Muscle of leg (tissue), 16 donors: ENCODE data around the gene APOB. TPM values are rescaled to one million over a fixed set of nuclear protein-coding genes. Genes with fewer than 3 reads are reported as not detected.
A peak's percentile ranks its signal among the peaks of the same experiment; 100 is the strongest.

Experiments
- DNase-seq: peaks from one replicate; pipeline ENCODE4 v3.0.0; 2013
- H3K27ac ChIP-seq: one replicate; pipeline ENCODE4 v1.5.1; 2013; ENCODE audit warnings: mild to moderate bottlenecking, low read length, control low read depth
- H3K27me3 ChIP-seq: one replicate; pipeline ENCODE4 v1.6.1; 2013; ENCODE audit warnings: low read length; ENCODE audit not compliant: control insufficient read depth, insufficient read depth
- H3K36me3 ChIP-seq: one replicate; pipeline ENCODE4 v1.6.1; 2013; ENCODE audit warnings: low read length; ENCODE audit not compliant: control insufficient read depth, insufficient read depth
- H3K4me1 ChIP-seq: one replicate; pipeline ENCODE4 v1.6.1; 2013; ENCODE audit warnings: low read length; ENCODE audit not compliant: control insufficient read depth, insufficient read depth
- H3K4me3 ChIP-seq: one replicate; pipeline ENCODE4 v1.5.1; 2013; ENCODE audit warnings: low read length, control low read depth
- H3K9me3 ChIP-seq: replicated peaks from 2 replicates; pipeline ENCODE4 v1.6.1; 2013; ENCODE audit warnings: low read depth, low read length; ENCODE audit not compliant: control insufficient read depth
- WGBS: methylation state at CpG from one replicate; pipeline ENCODE4 v1.1.5; 2013; ENCODE audit warnings: missing lambda C conversion rate; ENCODE audit not compliant: insufficient coverage; 5-methylcytosine and 5-hydroxymethylcytosine counted together
- long read RNA-seq, 11 donors: transcript quantifications; one replicate each; lab custom pipeline, GENCODE V29; 2026
- polyA plus RNA-seq, 8 donors: library from polyadenylated mRNA; unstranded; fragments of 120-200 nt; gene quantifications; one replicate each; pipeline versions ENCODE4 v1.2.1 to v1.2.3, GENCODE V29; 2013; ENCODE audit warnings: inconsistent platforms in 1 of 8, low replicate concordance in 1 of 8; ENCODE audit not compliant: insufficient read length in 8 of 8, insufficient read depth in 1 of 8
- total RNA-seq: library from RNA; stranded (reverse); fragments of 120-200 nt; gene quantifications from one replicate; pipeline ENCODE4 v1.2.4, GENCODE V29; 2013

The APOB gene
- total RNA-seq (0.35 TPM), polyA plus RNA-seq (10 to 100 TPM in 1 of 8 donors, 1 to 10 TPM in 2, under 1 TPM in 5; 0.05 to 51.3 (median 0.21) TPM)
- long read RNA-seq, donor 1: 0 reads
- long read RNA-seq, donor 2: 0 reads
- long read RNA-seq, donor 3: 0 reads
- long read RNA-seq, donor 4: 0 reads
- long read RNA-seq, donor 5: 0 reads
- long read RNA-seq, donor 6: 0 reads
- long read RNA-seq, donor 7: 0 reads
- long read RNA-seq, donor 8: 0 reads
- long read RNA-seq, donor 9: 0 reads
- long read RNA-seq, donor 10: 0 reads
- long read RNA-seq, donor 11: 0 reads

- DNase-seq: peak; percentile 8
- WGBS: 14% methylated on average over 51 of the region's 51 CpGs
- H3K9me3 ChIP-seq: no peaks in the 10 kb centered on the region
- H3K27me3 ChIP-seq: peaks cover 33% of the 10 kb centered on the region
- H3K36me3 ChIP-seq: no peaks in the 10 kb centered on the region
- no peak within 1 kb of the TSS for H3K4me3 ChIP-seq
- H3K4me1 ChIP-seq: peaks cover 5% of the 10 kb centered on the region
- H3K27ac ChIP-seq: no peak within 1 kb of the TSS
These were observed at the start of gene APOB for GRCh38 chr2:21043744-21044532. TSS of gene APOB (minus strand) at chr2:21044073. CDS start at chr2:21043945, 128 bp downstream.

GRCh38 chr2:21092308-21092869 is 48.5 kb upstream of the APOB start:
- Histone ChIP-seq H3K9me3 (no peaks in the 10 kb centered on the region), H3K36me3 (no peaks in the 10 kb centered on the region)
- WGBS: 86% methylated on average over 2 of the region's 3 CpGs

GRCh38 chr2:21084401-21084800 is 40.5 kb upstream of the APOB start:
- WGBS: no CpG with 5 or more reads among the region's 4 CpGs
- Histone ChIP-seq H3K9me3 (no peaks in the 10 kb centered on the region), H3K27me3 (no peaks in the 10 kb centered on the region), H3K36me3 (no peaks in the 10 kb centered on the region), H3K27ac (no peak overlapping the region), H3K4me3 (no peak overlapping the region), H3K4me1 (no peaks in the 10 kb centered on the region)
- no peak for DNase-seq

More at GRCh38 chr2:21092308-21092869, 48.5 kb upstream of the APOB start:
- DNase-seq: no peak
- Histone ChIP-seq H3K4me1 (no peaks in the 10 kb centered on the region), H3K27ac (no peak overlapping the region), H3K27me3 (no peaks in the 10 kb centered on the region), H3K4me3 (no peak overlapping the region)

- WGBS: no CpG with 5 or more reads among the region's 1 CpG
These were observed 39.6 kb upstream of the APOB start for GRCh38 chr2:21083482-21083881.

GRCh38 chr2:21078296-21078695 is 34.4 kb upstream of the APOB start:
- no peaks in the 10 kb centered on the region for H3K4me1 ChIP-seq
- H3K9me3 ChIP-seq: peaks cover 3% of the 10 kb centered on the region
- WGBS: 38% methylated on average over 1 of the region's 1 CpG
- DNase-seq: no peak
- H3K27me3 ChIP-seq: no peaks in the 10 kb centered on the region
- no peak overlapping the region for H3K4me3 ChIP-seq
- H3K27ac ChIP-seq: no peak overlapping the region
- no peaks in the 10 kb centered on the region for H3K36me3 ChIP-seq

More at GRCh38 chr2:21083482-21083881, 39.6 kb upstream of the APOB start:
- Histone ChIP-seq H3K27me3 (no peaks in the 10 kb centered on the region), H3K27ac (no peak overlapping the region), H3K9me3 (peaks cover under 1% of the 10 kb centered on the region), H3K4me3 (no peak overlapping the region), H3K36me3 (no peaks in the 10 kb centered on the region), H3K4me1 (no peaks in the 10 kb centered on the region)
- no peak for DNase-seq

GRCh38 chr2:21072477-21073242 is 28.8 kb upstream of the APOB start:
- Histone ChIP-seq H3K4me1 (no peaks in the 10 kb centered on the region), H3K36me3 (no peaks in the 10 kb centered on the region), H3K4me3 (no peak overlapping the region), H3K27me3 (no peaks in the 10 kb centered on the region), H3K9me3 (no peaks in the 10 kb centered on the region), H3K27ac (no peak overlapping the region)
- no peak for DNase-seq
- 86% methylated on average over 1 of the region's 4 CpGs for WGBS

GRCh38 chr2:21070341-21071257 is 26.7 kb upstream of the APOB start:
- no peaks in the 10 kb centered on the region for H3K4me1 ChIP-seq
- no peaks in the 10 kb centered on the region for H3K36me3 ChIP-seq
- no peak for DNase-seq
- H3K9me3 ChIP-seq: no peaks in the 10 kb centered on the region
- no peaks in the 10 kb centered on the region for H3K27me3 ChIP-seq
- no CpG with 5 or more reads among the region's 9 CpGs for WGBS
- no peak overlapping the region for H3K4me3 ChIP-seq
- H3K27ac ChIP-seq: no peak overlapping the region

GRCh38 chr2:21069746-21070340 is 26.0 kb upstream of the APOB start:
- DNase-seq: no peak
- no peaks in the 10 kb centered on the region for H3K36me3 ChIP-seq
- WGBS: 44% methylated on average over 1 of the region's 2 CpGs
- H3K9me3 ChIP-seq: no peaks in the 10 kb centered on the region
- no peak overlapping the region for H3K4me3 ChIP-seq
- no peak overlapping the region for H3K27ac ChIP-seq
- H3K4me1 ChIP-seq: no peaks in the 10 kb centered on the region
- H3K27me3 ChIP-seq: no peaks in the 10 kb centered on the region
